ENCODE measurements around the gene AP1S2.

GRCh38 chrX:15804563-15804962 lies 50.0 kb downstream of the AP1S2 start:
- TF ChIP-seq CTCF (conservative IDR thresholded peaks at IDR 0.05; ENCODE audit: low read length): no peak
- TF ChIP-seq EZH2phosphoT487 (IDR thresholded peaks at IDR 0.05; ENCODE audit: borderline replicate concordance): no peak

All from Loucy (cell line).